ENCODE data around the gene SRRM1. TPM values are rescaled to one million over a fixed set of nuclear protein-coding genes. Genes with fewer than 3 reads are reported as not detected.
A peak's percentile ranks its signal among the peaks of the same experiment; 100 is the strongest.

SRRM1 gene
- total and polyA plus RNA-seq, 2 experiments from 2014 or later, result 61.6 to 84.3 TPM

- H2AFZ ChIP-seq, result no peak overlapping the region
- no peak overlapping the region for H3K4me2 ChIP-seq
- H3K79me2 ChIP-seq, result peaks cover 89% of the 10 kb centered on the region
- WGBS (ENCODE audit: low lambda C conversion rate, missing lambda C conversion rate), result 100% methylated on average over 1 of the region's 1 CpG
- H3K9me2 ChIP-seq (replicated peaks; ENCODE audit: insufficient read depth), result no peaks in the 10 kb centered on the region
- H3K36me3 ChIP-seq (replicated peaks; ENCODE audit: insufficient read depth, low read depth), result peaks cover 11% of the 10 kb centered on the region
- DNase-seq (ENCODE audit: low spot score), result no peak
- TF ChIP-seq CTCF (IDR thresholded peaks at IDR 0.05; ENCODE audit: poor library complexity) (no peak), EZH2phosphoT487 (IDR thresholded peaks at IDR 0.05; ENCODE audit: low read depth, severe bottlenecking, unreplicated experiment) (no peak), EZH2 (IDR thresholded peaks at IDR 0.05; ENCODE audit: borderline replicate concordance) (no peak)
- H3K4me1 ChIP-seq (ENCODE audit: insufficient read depth), result no peaks in the 10 kb centered on the region
- no peak overlapping the region for H3K4me3 ChIP-seq
- no peaks in the 10 kb centered on the region for H3K9me3 ChIP-seq (ENCODE audit: low read depth)
- H4K20me1 ChIP-seq (ENCODE audit: insufficient read depth, poor library complexity, severe bottlenecking), result peaks cover 37% of the 10 kb centered on the region
- H3K27ac ChIP-seq, result no peak overlapping the region
- H3K27me3 ChIP-seq, result no peaks in the 10 kb centered on the region
Observed at GRCh38 chr1:24656046-24656445, 12.9 kb downstream of the SRRM1 start.

GRCh38 chr1:24657781-24658180 is 14.7 kb downstream of the SRRM1 start:
- H3K9me2 ChIP-seq (replicated peaks; ENCODE audit: insufficient read depth), result no peaks in the 10 kb centered on the region
- TF ChIP-seq EZH2phosphoT487 (IDR thresholded peaks at IDR 0.05; ENCODE audit: low read depth, severe bottlenecking, unreplicated experiment) (no peak), EZH2 (IDR thresholded peaks at IDR 0.05; ENCODE audit: borderline replicate concordance) (no peak), CTCF (IDR thresholded peaks at IDR 0.05; ENCODE audit: poor library complexity) (no peak)
- H3K36me3 ChIP-seq (replicated peaks; ENCODE audit: insufficient read depth, low read depth), result peaks cover 11% of the 10 kb centered on the region
- H3K79me2 ChIP-seq, result peaks cover 91% of the 10 kb centered on the region
- no peak overlapping the region for H3K27ac ChIP-seq
- no peaks in the 10 kb centered on the region for H3K9me3 ChIP-seq (ENCODE audit: low read depth)
- H3K4me1 ChIP-seq (ENCODE audit: insufficient read depth), result no peaks in the 10 kb centered on the region
- no peak overlapping the region for H3K4me3 ChIP-seq
- 83% methylated on average over 3 of the region's 3 CpGs for WGBS (ENCODE audit: low lambda C conversion rate, missing lambda C conversion rate)
- no peak overlapping the region for H3K4me2 ChIP-seq
- DNase-seq (ENCODE audit: low spot score), result no peak
- peaks cover 37% of the 10 kb centered on the region for H4K20me1 ChIP-seq (ENCODE audit: insufficient read depth, poor library complexity, severe bottlenecking)
- no peak overlapping the region for H2AFZ ChIP-seq
- H3K27me3 ChIP-seq, result no peaks in the 10 kb centered on the region

- no peak overlapping the region for H3K4me3 ChIP-seq
- H3K79me2 ChIP-seq, result peaks cover 83% of the 10 kb centered on the region
- H3K36me3 ChIP-seq (replicated peaks; ENCODE audit: insufficient read depth, low read depth), result peaks cover 9% of the 10 kb centered on the region
- peak overlapping the region; percentile 3 for H3K27ac ChIP-seq
- H3K4me2 ChIP-seq, result no peak overlapping the region
- DNase-seq (ENCODE audit: low spot score), result no peak
- H3K27me3 ChIP-seq, result no peaks in the 10 kb centered on the region
- 100% methylated on average over 2 of the region's 2 CpGs for WGBS (ENCODE audit: low lambda C conversion rate, missing lambda C conversion rate)
- no peak overlapping the region for H2AFZ ChIP-seq
- peaks cover 37% of the 10 kb centered on the region for H4K20me1 ChIP-seq (ENCODE audit: insufficient read depth, poor library complexity, severe bottlenecking)
- H3K4me1 ChIP-seq (ENCODE audit: insufficient read depth), result no peaks in the 10 kb centered on the region
- H3K9me2 ChIP-seq (replicated peaks; ENCODE audit: insufficient read depth), result no peaks in the 10 kb centered on the region
- TF ChIP-seq EZH2phosphoT487 (IDR thresholded peaks at IDR 0.05; ENCODE audit: low read depth, severe bottlenecking, unreplicated experiment) (no peak), CTCF (IDR thresholded peaks at IDR 0.05; ENCODE audit: poor library complexity) (no peak), EZH2 (IDR thresholded peaks at IDR 0.05; ENCODE audit: borderline replicate concordance) (no peak)
- no peaks in the 10 kb centered on the region for H3K9me3 ChIP-seq (ENCODE audit: low read depth)
Observed at GRCh38 chr1:24659166-24659904, 16.2 kb downstream of the SRRM1 start.
